PC-9 (cell line): ENCODE results near the gene TRPM5. TPM values are rescaled to one million over a fixed set of nuclear protein-coding genes. Genes with fewer than 3 reads are reported as not detected.

Experiments used
- BruUV-seq: library from RNA; stranded (reverse); fragments of 400-500 nt; replicated peaks from 2 replicates; lab custom pipeline; 2021; lab: Mats Ljungman, UMichigan
- CTCF ChIA-PET: fragments of 300-600 bp; sonication (Branson Sonifier 250); formaldehyde crosslinking; loops from one replicate; lab custom pipeline; 2022; ENCODE audit warnings: antibody characterized with exemption; lab: Charles Lee
- POLR2A ChIA-PET: fragments of 300-600 bp; sonication (Branson Sonifier 250); formaldehyde crosslinking; loops from one replicate; lab custom pipeline; 2022; ENCODE audit warnings: antibody characterized with exemption; ENCODE audit not compliant: unreplicated experiment; lab: Charles Lee
- DNase-seq, 2 experiments: peaks; one replicate each; pipeline versions ENCODE4 v3.0.0 to v3.0.0-alpha.2; 2015 to 2022; ENCODE audit warnings: mixed read lengths in 1 of 2
- H2AFZ ChIP-seq: fragments of 200-600 bp; sonication (generic); 2 replicates; pipeline ENCODE4 v1.8.1; 2017; ENCODE audit warnings: antibody characterized with exemption
- H3F3A ChIP-seq: fragments of 200-600 bp; sonication (generic); 2 replicates; pipeline ENCODE4 v1.8.1; 2017; ENCODE audit warnings: antibody characterized with exemption, mild to moderate bottlenecking, low read depth; ENCODE audit not compliant: insufficient read depth
- H3K27ac ChIP-seq: fragments of 200-600 bp; sonication (generic); 2 replicates; pipeline ENCODE4 v1.6.1; 2016; ENCODE audit warnings: mixed run types
- H3K27me3 ChIP-seq: fragments of 200-600 bp; sonication (generic); 2 replicates; pipeline ENCODE4 v1.6.1; 2016; ENCODE audit warnings: low read depth, mixed run types; ENCODE audit not compliant: insufficient read depth
- H3K36me3 ChIP-seq: fragments of 200-600 bp; sonication (generic); 2 replicates; pipeline ENCODE4 v1.6.1; 2016; ENCODE audit warnings: low read depth, mixed run types
- H3K4me1 ChIP-seq: fragments of 200-600 bp; sonication (generic); replicated peaks from 2 replicates; pipeline ENCODE4 v1.6.1; 2016; ENCODE audit warnings: mixed run types; ENCODE audit not compliant: insufficient read depth
- H3K4me2 ChIP-seq: fragments of 200-600 bp; sonication (generic); 2 replicates; pipeline ENCODE4 v1.6.1; 2017; ENCODE audit warnings: mixed run types
- H3K4me3 ChIP-seq: fragments of 200-600 bp; sonication (generic); 2 replicates; pipeline ENCODE4 v1.6.1; 2016; ENCODE audit warnings: mixed run types
- H3K79me2 ChIP-seq: fragments of 200-600 bp; sonication (generic); 2 replicates; pipeline ENCODE4 v1.6.1; 2017; ENCODE audit warnings: low read depth, mixed run types
- H3K9me2 ChIP-seq: fragments of 200-600 bp; sonication (generic); 2 replicates; pipeline ENCODE4 v1.8.1; 2017; ENCODE audit warnings: mild to moderate bottlenecking; ENCODE audit not compliant: insufficient read depth
- H3K9me3 ChIP-seq: fragments of 200-600 bp; sonication (generic); 2 replicates; pipeline ENCODE4 v1.8.1; 2016; ENCODE audit warnings: low read depth; ENCODE audit not compliant: insufficient read depth
- H4K20me1 ChIP-seq: fragments of 200-600 bp; sonication (generic); 2 replicates; pipeline ENCODE4 v1.8.1; 2017; ENCODE audit not compliant: insufficient read depth
- CTCF ChIP-seq: fragments of 200-600 bp; sonication (generic); conservative IDR thresholded peaks from 2 replicates; pipeline ENCODE4 v1.6.1; 2017; ENCODE audit warnings: mixed run types, antibody characterized with exemption, mild to moderate bottlenecking, moderate library complexity
- EZH2 ChIP-seq: fragments of 200-600 bp; sonication (generic); IDR thresholded peaks from 2 replicates; pipeline ENCODE4 v1.8.0; 2017; ENCODE audit warnings: antibody characterized with exemption, low read depth
- intact Hi-C: fragments of 100-400 bp; cut with micrococcal nuclease; formaldehyde crosslinking; loops from one replicate; pipeline ENCODE4 v1.10.0; 2022; ENCODE audit not compliant: unreplicated experiment
- total RNA-seq: library from RNA; stranded (reverse); gene quantifications from 2 replicates; pipeline ENCODE4 v1.2.3, GENCODE V29; 2021

Gene TRPM5
- total RNA-seq, 1 experiment from 2014 or later, result not detected

GRCh38 chr11:2439820-2440219 lies 4.5 kb downstream of the TRPM5 start:
- CTCF ChIA-PET, result no interaction called here

GRCh38 chr11:2437516-2437915 lies 6.8 kb downstream of the TRPM5 start:
- Histone ChIP-seq H3K27ac (no peak overlapping the region), H3K9me2 (no peaks in the 10 kb centered on the region), H3K4me2 (no peak overlapping the region), H3K9me3 (no peaks in the 10 kb centered on the region), H4K20me1 (no peaks in the 10 kb centered on the region), H3K4me1 (no peaks in the 10 kb centered on the region), H2AFZ (no peak overlapping the region), H3K27me3 (peaks cover 30% of the 10 kb centered on the region), H3K36me3 (no peaks in the 10 kb centered on the region), H3F3A (no peaks in the 10 kb centered on the region), H3K79me2 (no peaks in the 10 kb centered on the region), H3K4me3 (no peak overlapping the region)
- no TSS peak for BruUV-seq
- intact Hi-C loops, result no loop called here
- ChIA-PET CTCF (no interaction called here), POLR2A (no interaction called here)
- TF ChIP-seq CTCF (no peak), EZH2 (no peak)
- DNase-seq, result no peak

More at GRCh38 chr11:2439820-2440219, 4.5 kb downstream of the TRPM5 start:
- TF ChIP-seq CTCF (no peak), EZH2 (no peak)
- H4K20me1 ChIP-seq, result no peaks in the 10 kb centered on the region
- H3K4me3 ChIP-seq, result no peak overlapping the region
- no peak overlapping the region for H2AFZ ChIP-seq
- no peak overlapping the region for H3K27ac ChIP-seq
- no peaks in the 10 kb centered on the region for H3K9me3 ChIP-seq
- DNase-seq, result no peak
- no TSS peak for BruUV-seq
- intact Hi-C loops, result no loop called here
- no peaks in the 10 kb centered on the region for H3K36me3 ChIP-seq
- H3K9me2 ChIP-seq, result no peaks in the 10 kb centered on the region
- POLR2A ChIA-PET, result no interaction called here
- H3F3A ChIP-seq, result no peaks in the 10 kb centered on the region
- no peaks in the 10 kb centered on the region for H3K79me2 ChIP-seq
- H3K27me3 ChIP-seq, result peaks cover 37% of the 10 kb centered on the region
- H3K4me1 ChIP-seq, result no peaks in the 10 kb centered on the region
- H3K4me2 ChIP-seq, result no peak overlapping the region

- no peak overlapping the region for H3K27ac ChIP-seq
- no peaks in the 10 kb centered on the region for H3K36me3 ChIP-seq
- no peak overlapping the region for H2AFZ ChIP-seq
- H4K20me1 ChIP-seq, result no peaks in the 10 kb centered on the region
- POLR2A ChIA-PET, result no interaction called here
- CTCF ChIA-PET, result no interaction called here
- no TSS peak for BruUV-seq
- intact Hi-C loops, result no loop called here
- no peaks in the 10 kb centered on the region for H3K4me1 ChIP-seq
- no peak for DNase-seq
- H3K27me3 ChIP-seq, result peaks cover 24% of the 10 kb centered on the region
- no peaks in the 10 kb centered on the region for H3F3A ChIP-seq
- TF ChIP-seq EZH2 (no peak), CTCF (no peak)
- no peaks in the 10 kb centered on the region for H3K9me3 ChIP-seq
- H3K4me2 ChIP-seq, result no peak overlapping the region
- H3K79me2 ChIP-seq, result no peaks in the 10 kb centered on the region
- H3K4me3 ChIP-seq, result no peak overlapping the region
- no peaks in the 10 kb centered on the region for H3K9me2 ChIP-seq
Measured at GRCh38 chr11:2436521-2437031, 7.7 kb downstream of the TRPM5 start.
